ENCODE data around the gene GABARAPL2.

DNA sequence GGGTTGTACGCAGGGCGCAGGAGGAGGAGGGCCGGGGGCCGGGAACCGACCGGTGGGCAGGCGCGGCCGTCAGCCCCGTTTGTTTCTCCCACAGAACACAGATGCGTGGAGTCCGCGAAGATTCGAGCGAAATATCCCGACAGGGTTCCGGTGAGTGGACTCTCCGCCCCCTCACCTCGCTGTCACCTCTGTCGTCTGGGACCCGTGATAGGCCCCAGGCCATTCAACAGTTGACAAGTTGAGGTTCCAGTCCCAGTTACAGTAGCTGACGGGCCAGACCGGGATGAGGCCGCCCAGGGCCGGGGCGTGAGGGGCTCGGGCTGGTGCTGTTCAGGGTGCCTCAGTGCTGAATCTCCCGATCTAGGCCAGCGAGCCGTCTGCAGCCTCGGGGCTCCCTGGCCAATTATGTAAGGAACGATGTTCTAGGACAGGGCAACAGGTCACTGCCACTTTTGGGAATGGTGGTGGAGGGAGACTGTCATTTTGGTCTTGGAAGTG is 628 bp downstream of the GABARAPL2 start:
- TF ChIP-seq POLR2A (IDR thresholded peaks at IDR 0.05) (no peak), CTCF (IDR thresholded peaks at IDR 0.05) (no peak)
